Epidermal melanocyte (primary cell): ENCODE results near the gene CREB3L4.
A peak's percentile ranks its signal among the peaks of the same experiment; 100 is the strongest.

Experiments used
- DNase-seq: peaks from one replicate; pipeline ENCODE4 v3.0.0; 2011; ENCODE audit warnings: low spot score; ENCODE audit not compliant: insufficient read length

The CREB3L4 gene

GRCh38 chr1:153967107-153967999, at the start of gene CREB3L4:
CREB3L4 (plus strand) TSS chr1:153967902; CDS start chr1:153968526, 624 bp downstream.
- DNase-seq = peak; percentile 74

GRCh38 chr1:153919876-153920852, 47.5 kb upstream of the CREB3L4 start:
- DNase-seq = peak; percentile 13

GRCh38 chr1:153921080-153921802, 46.5 kb upstream of the CREB3L4 start:
- DNase-seq = peak; percentile 10

- DNase-seq = no peak
Observed at GRCh38 chr1:153921803-153922075, 46.0 kb upstream of the CREB3L4 start.

- DNase-seq = peak; percentile 18
Observed at GRCh38 chr1:153922076-153922971, 45.4 kb upstream of the CREB3L4 start.

GRCh38 chr1:153922972-153923925, 44.5 kb upstream of the CREB3L4 start, which contains the start of gene GATAD2B:
GATAD2B (minus strand) TSS chr1:153922972; CDS start chr1:153828347, 94,625 bp downstream.
- DNase-seq = peak; percentile 98

- no peak for DNase-seq
Observed at GRCh38 chr1:153926405-153926804, 41.3 kb upstream of the CREB3L4 start.

GRCh38 chr1:153928245-153928644, 39.5 kb upstream of the CREB3L4 start:
- no peak for DNase-seq

- peak; percentile 80 for DNase-seq
Observed at GRCh38 chr1:153928791-153929341, 38.8 kb upstream of the CREB3L4 start.

- no peak for DNase-seq
Observed at GRCh38 chr1:153929426-153929825, 38.3 kb upstream of the CREB3L4 start.

GRCh38 chr1:153929981-153930948, 37.4 kb upstream of the CREB3L4 start:
- DNase-seq = no peak

- DNase-seq = peak; percentile 3
Observed at GRCh38 chr1:153932156-153933131, 35.3 kb upstream of the CREB3L4 start.

GRCh38 chr1:153933430-153933829, 34.3 kb upstream of the CREB3L4 start:
- DNase-seq = no peak

GRCh38 chr1:153933955-153934354, 33.7 kb upstream of the CREB3L4 start:
- no peak for DNase-seq

GRCh38 chr1:153934746-153935145, 33.0 kb upstream of the CREB3L4 start:
- DNase-seq = no peak

GRCh38 chr1:153936011-153936802, 31.5 kb upstream of the CREB3L4 start:
- peak; percentile 6 for DNase-seq
